ENCODE measurements around the gene PBX3. TPM values are rescaled to one million over a fixed set of nuclear protein-coding genes. Genes with fewer than 3 reads are reported as not detected.

PBX3 gene
- total RNA-seq, 1 donor from 2014 or later: 82.3 TPM

GRCh38 chr9:125902214-125902613 is 155.0 kb downstream of the PBX3 start:
- intact Hi-C loops (cut with DNase I): no loop called here

DNA sequence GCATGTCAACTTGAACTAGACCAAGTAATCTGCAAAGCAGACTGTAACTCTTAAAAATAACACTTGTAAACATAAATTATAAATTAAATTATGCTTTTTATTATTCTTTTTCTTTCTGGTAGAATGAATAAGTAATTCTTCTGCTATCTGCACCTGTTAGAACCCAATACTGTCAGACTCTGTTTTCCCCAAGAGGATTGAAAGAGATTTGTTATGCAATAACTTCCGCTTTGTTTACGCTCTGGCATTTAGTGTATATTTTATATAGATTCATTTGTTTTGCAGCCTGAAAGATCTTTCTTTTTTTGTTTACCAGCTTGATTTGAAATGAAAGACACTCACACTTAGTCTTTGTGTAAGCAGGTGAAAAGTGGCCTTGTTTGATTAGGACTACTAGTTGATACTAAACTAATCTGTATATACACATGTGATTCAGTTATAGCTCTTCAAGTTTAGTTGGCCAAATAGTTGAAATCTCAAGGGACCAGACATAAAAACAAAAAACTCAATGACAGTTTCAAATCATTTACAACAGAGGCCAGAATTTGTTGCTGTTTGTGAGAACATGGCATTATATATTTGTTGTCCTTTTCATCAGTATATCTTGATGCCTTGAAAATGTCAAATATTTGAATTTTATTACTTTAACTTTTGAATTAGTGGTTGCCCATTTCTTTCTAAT is 155.8 kb downstream of the PBX3 start:
- no peaks in the 10 kb centered on the region for H3K27me3 ChIP-seq
- peaks cover 37% of the 10 kb centered on the region for H3K4me1 ChIP-seq
- intact Hi-C loops (cut with DNase I): no loop called here
- TF ChIP-seq POLR2AphosphoS5 (IDR thresholded peaks at IDR 0.05; ENCODE audit: insufficient read depth in 1 of 2, low read depth in 1 of 2) (no peak), POLR2A (IDR thresholded peaks at IDR 0.05) (no peak), CTCF (IDR thresholded peaks at IDR 0.05) (no peak)
- DNase-seq (ENCODE audit: extremely low spot score in 2 of 2): no peak
- H3K36me3 ChIP-seq: no peaks in the 10 kb centered on the region
- H3K27ac ChIP-seq: no peak overlapping the region
- H3K9me3 ChIP-seq: no peaks in the 10 kb centered on the region
- H3K4me3 ChIP-seq: no peak overlapping the region

More at GRCh38 chr9:125902214-125902613, 155.0 kb downstream of the PBX3 start:
- Histone ChIP-seq H3K4me3 (no peak overlapping the region), H3K9me3 (no peaks in the 10 kb centered on the region), H3K27ac (no peak overlapping the region), H3K27me3 (no peaks in the 10 kb centered on the region), H3K4me1 (peaks cover 37% of the 10 kb centered on the region), H3K36me3 (no peaks in the 10 kb centered on the region)
- TF ChIP-seq POLR2A (IDR thresholded peaks at IDR 0.05): no peak
- no peak for TF ChIP-seq POLR2AphosphoS5 (IDR thresholded peaks at IDR 0.05; ENCODE audit: insufficient read depth in 1 of 2, low read depth in 1 of 2)
- TF ChIP-seq CTCF (IDR thresholded peaks at IDR 0.05): no peak
- DNase-seq (ENCODE audit: extremely low spot score in 2 of 2): no peak

GRCh38 chr9:125904155-125904851 is 157.1 kb downstream of the PBX3 start:
- H3K4me3 ChIP-seq: peak overlapping the region in 1 of 2 donors; percentile 7
- H3K36me3 ChIP-seq: no peaks in the 10 kb centered on the region
- DNase-seq (ENCODE audit: extremely low spot score in 2 of 2): no peak
- TF ChIP-seq POLR2AphosphoS5 (IDR thresholded peaks at IDR 0.05; ENCODE audit: insufficient read depth in 1 of 2, low read depth in 1 of 2) (no peak), POLR2A (IDR thresholded peaks at IDR 0.05) (no peak), CTCF (IDR thresholded peaks at IDR 0.05) (no peak)
- peak overlapping the region; percentile 25 for H3K27ac ChIP-seq
- H3K9me3 ChIP-seq: no peaks in the 10 kb centered on the region
- H3K27me3 ChIP-seq: no peaks in the 10 kb centered on the region
- intact Hi-C loops (cut with DNase I): no loop called here
- H3K4me1 ChIP-seq: peaks cover 37% of the 10 kb centered on the region

GRCh38 chr9:125906144-125906543 is 159.0 kb downstream of the PBX3 start:
- Histone ChIP-seq H3K4me3 (no peak overlapping the region), H3K4me1 (peaks cover 37% of the 10 kb centered on the region), H3K27me3 (no peaks in the 10 kb centered on the region), H3K27ac (no peak overlapping the region), H3K9me3 (no peaks in the 10 kb centered on the region), H3K36me3 (no peaks in the 10 kb centered on the region)
- intact Hi-C loops (cut with DNase I): no loop called here
- TF ChIP-seq CTCF (IDR thresholded peaks at IDR 0.05): no peak
- no peak for TF ChIP-seq POLR2A (IDR thresholded peaks at IDR 0.05)
- no peak for TF ChIP-seq POLR2AphosphoS5 (IDR thresholded peaks at IDR 0.05; ENCODE audit: insufficient read depth in 1 of 2, low read depth in 1 of 2)
- DNase-seq (ENCODE audit: extremely low spot score in 2 of 2): no peak

DNA sequence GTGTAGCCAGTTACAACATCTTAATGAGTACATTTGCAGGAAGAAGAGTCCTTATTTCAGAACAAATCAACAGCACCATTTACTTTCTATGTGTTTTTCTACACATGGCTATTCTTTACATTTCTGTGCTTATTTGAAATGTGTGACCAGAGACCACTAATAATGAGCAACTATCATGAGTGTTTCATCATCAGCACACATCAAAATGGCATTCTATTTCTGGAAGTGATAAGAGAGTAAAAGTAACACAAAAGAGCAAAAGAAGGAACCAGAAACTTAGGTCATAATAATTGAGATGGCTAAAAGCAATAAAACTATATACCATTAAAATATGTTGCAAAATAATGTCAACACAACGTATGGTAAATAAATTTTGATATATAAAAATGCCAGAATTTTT is 159.7 kb downstream of the PBX3 start:
- no peak for TF ChIP-seq CTCF (IDR thresholded peaks at IDR 0.05)
- TF ChIP-seq POLR2AphosphoS5 (IDR thresholded peaks at IDR 0.05; ENCODE audit: insufficient read depth in 1 of 2, low read depth in 1 of 2): no peak
- TF ChIP-seq POLR2A (IDR thresholded peaks at IDR 0.05): no peak
- Histone ChIP-seq H3K27ac (no peak overlapping the region), H3K9me3 (no peaks in the 10 kb centered on the region), H3K27me3 (no peaks in the 10 kb centered on the region), H3K36me3 (no peaks in the 10 kb centered on the region), H3K4me3 (no peak overlapping the region), H3K4me1 (peaks cover 36% of the 10 kb centered on the region)
- intact Hi-C loops (cut with DNase I): no loop called here
- no peak for DNase-seq (ENCODE audit: extremely low spot score in 2 of 2)
